Hepatocyte (in vitro differentiated cells): ENCODE results near the gene PCDHB10. TPM values are rescaled to one million over a fixed set of nuclear protein-coding genes. Genes with fewer than 3 reads are reported as not detected.
"Not testable (repeated sequence)": the region's sequence is repeated elsewhere in the genome, so short reads cannot be mapped to it uniquely, and the experiment has no call there.

Experiments
- DNase-seq: peaks from one replicate; pipeline ENCODE4 v3.0.0-alpha.2; 2016; ENCODE audit warnings: low spot score
- H2AFZ ChIP-seq: fragments of 200-600 bp; sonication (generic); 2 replicates; pipeline ENCODE4 v1.6.0; 2016; ENCODE audit warnings: antibody characterized with exemption, mild to moderate bottlenecking
- H3K27ac ChIP-seq: fragments of 200-600 bp; sonication (generic); 2 replicates; pipeline ENCODE4 v1.5.1; 2016; ENCODE audit warnings: mild to moderate bottlenecking
- H3K27me3 ChIP-seq: fragments of 200-600 bp; sonication (generic); 2 replicates; pipeline ENCODE4 v1.6.1; 2016
- H3K36me3 ChIP-seq: fragments of 200-600 bp; sonication (generic); replicated peaks from 2 replicates; pipeline ENCODE4 v1.5.1; 2016; ENCODE audit warnings: low read depth; ENCODE audit not compliant: insufficient read depth
- H3K4me1 ChIP-seq: fragments of 200-600 bp; sonication (generic); 2 replicates; pipeline ENCODE4 v1.5.1; 2016; ENCODE audit warnings: mild to moderate bottlenecking, moderate library complexity; ENCODE audit not compliant: insufficient read depth
- H3K4me2 ChIP-seq: fragments of 200-600 bp; sonication (generic); 2 replicates; pipeline ENCODE4 v1.6.0; 2016
- H3K4me3 ChIP-seq: fragments of 200-600 bp; sonication (generic); 2 replicates; pipeline ENCODE4 v1.5.1; 2016; ENCODE audit warnings: mild to moderate bottlenecking
- H3K79me2 ChIP-seq: fragments of 200-600 bp; sonication (generic); 2 replicates; pipeline ENCODE4 v1.6.0; 2017; ENCODE audit warnings: mild to moderate bottlenecking
- H3K9me2 ChIP-seq: fragments of 200-600 bp; sonication (generic); replicated peaks from 2 replicates; pipeline ENCODE4 v1.6.0; 2017; ENCODE audit warnings: mild to moderate bottlenecking; ENCODE audit not compliant: insufficient read depth
- H3K9me3 ChIP-seq: fragments of 200-600 bp; sonication (generic); 2 replicates; pipeline ENCODE4 v1.5.1; 2016; ENCODE audit warnings: low read depth, mild to moderate bottlenecking
- H4K20me1 ChIP-seq: fragments of 200-600 bp; sonication (generic); 2 replicates; pipeline ENCODE4 v1.6.0; 2016; ENCODE audit warnings: mild to moderate bottlenecking; ENCODE audit not compliant: insufficient read depth, poor library complexity, severe bottlenecking
- CTCF ChIP-seq: fragments of 200-600 bp; sonication (generic); IDR thresholded peaks from 2 replicates; pipeline ENCODE4 v1.5.1; 2016; ENCODE audit warnings: antibody characterized with exemption, mild to moderate bottlenecking; ENCODE audit not compliant: poor library complexity
- EZH2 ChIP-seq: fragments of 200-600 bp; sonication (generic); IDR thresholded peaks from 2 replicates; pipeline ENCODE4 v1.6.1; 2016; ENCODE audit warnings: antibody characterized with exemption, mild to moderate bottlenecking, borderline replicate concordance
- EZH2phosphoT487 ChIP-seq: fragments of 200-600 bp; sonication (generic); IDR thresholded peaks from one replicate; pipeline ENCODE4 v1.6.1; 2018; ENCODE audit warnings: antibody characterized with exemption, mild to moderate bottlenecking, low read depth, moderate library complexity; ENCODE audit not compliant: unreplicated experiment, severe bottlenecking
- WGBS: methylation state at CpG from one replicate; pipeline ENCODE4 v1.1.6; 2016; ENCODE audit warnings: low lambda C conversion rate; ENCODE audit errors: missing lambda C conversion rate; 5-methylcytosine and 5-hydroxymethylcytosine counted together
- polyA plus RNA-seq: library from polyadenylated mRNA; unstranded; fragments of >200 nt; fragmentation: Nextera tagmentation; extraction: Ambion mirVana; gene quantifications from 2 replicates; pipeline ENCODE4 v1.2.1, GENCODE V29; 2016
- total RNA-seq: library from RNA; depleted of rRNA; stranded (reverse); fragments of >200 nt; gene quantifications from 2 replicates; pipeline ENCODE4 v1.2.3, GENCODE V29; 2014

PCDHB10 gene
- total and polyA plus RNA-seq, 2 experiments from 2014 or later = 2.8 to 3.1 TPM

GRCh38 chr5:141180313-141180712 lies 11.8 kb upstream of the PCDHB10 start:
- WGBS = 90% methylated on average over 1 of the region's 1 CpG
- no peak overlapping the region for H3K27ac ChIP-seq
- H3K4me1 ChIP-seq = no peaks in the 10 kb centered on the region
- H3K9me3 ChIP-seq = peaks cover 10% of the 10 kb centered on the region
- H3K9me2 ChIP-seq = no peaks in the 10 kb centered on the region
- H3K4me2 ChIP-seq = no peak overlapping the region
- no peaks in the 10 kb centered on the region for H4K20me1 ChIP-seq
- H3K79me2 ChIP-seq = no peaks in the 10 kb centered on the region
- no peak for TF ChIP-seq CTCF
- no peak for TF ChIP-seq EZH2phosphoT487
- no peak for TF ChIP-seq EZH2
- no peak overlapping the region for H2AFZ ChIP-seq
- H3K36me3 ChIP-seq = no peaks in the 10 kb centered on the region
- no peaks in the 10 kb centered on the region for H3K27me3 ChIP-seq
- DNase-seq = no peak
- H3K4me3 ChIP-seq = no peak overlapping the region

- Histone ChIP-seq H3K9me3 (peaks cover 5% of the 10 kb centered on the region), H4K20me1 (no peaks in the 10 kb centered on the region), H3K36me3 (no peaks in the 10 kb centered on the region), H3K27me3 (no peaks in the 10 kb centered on the region), H3K4me2 (peak within 1 kb of the TSS; percentile 51), H3K79me2 (no peaks in the 10 kb centered on the region), H2AFZ (peak within 1 kb of the TSS; percentile 28), H3K9me2 (no peaks in the 10 kb centered on the region), H3K4me1 (no peaks in the 10 kb centered on the region), H3K4me3 (peak within 1 kb of the TSS; percentile 8), H3K27ac (peak within 1 kb of the TSS; percentile 67)
- peak; percentile 51 for DNase-seq
- WGBS = 34% methylated on average over 13 of the region's 13 CpGs
- TF ChIP-seq CTCF (peak; percentile 43), EZH2 (no peak)
Measured at GRCh38 chr5:141182248-141182647, 9.9 kb upstream of the PCDHB10 start, which contains the start of gene PCDHB16. Gene PCDHB16, plus strand, starts transcription at chr5:141182387. Its CDS starts 173 bp downstream, at chr5:141182560.

- H3K9me3 ChIP-seq, H3K79me2 ChIP-seq, H3K9me2 ChIP-seq, H3K27me3 ChIP-seq, H4K20me1 ChIP-seq, H3K27ac ChIP-seq, H2AFZ ChIP-seq, H3K36me3 ChIP-seq, DNase-seq, H3K4me2 ChIP-seq, H3K4me1 ChIP-seq, H3K4me3 ChIP-seq: not testable (repeated sequence)
- WGBS = 98% methylated on average over 38 of the region's 69 CpGs
Measured at GRCh38 chr5:141184117-141184855, 7.9 kb upstream of the PCDHB10 start.

GRCh38 chr5:141186897-141187512 lies 5.1 kb upstream of the PCDHB10 start, which contains the start of gene PCDHB9:
Gene PCDHB9, plus strand, starts transcription at chr5:141187161. Its CDS starts 158 bp downstream, at chr5:141187319.
- Histone ChIP-seq H4K20me1 (no peaks in the 10 kb centered on the region), H3K4me1 (no peaks in the 10 kb centered on the region), H3K4me3 (no peak within 1 kb of the TSS), H3K9me2 (no peaks in the 10 kb centered on the region), H3K4me2 (no peak within 1 kb of the TSS), H3K9me3 (peaks cover 5% of the 10 kb centered on the region), H3K36me3 (no peaks in the 10 kb centered on the region), H3K27me3 (no peaks in the 10 kb centered on the region), H3K27ac (no peak within 1 kb of the TSS), H3K79me2 (no peaks in the 10 kb centered on the region), H2AFZ (no peak within 1 kb of the TSS)
- 48% methylated on average over 9 of the region's 9 CpGs for WGBS
- TF ChIP-seq EZH2phosphoT487 (no peak), CTCF (peak; percentile 28)
- DNase-seq = peak; percentile 21

- H3K4me2 ChIP-seq, H3K9me3 ChIP-seq, H3K4me1 ChIP-seq, H3K36me3 ChIP-seq, DNase-seq, H2AFZ ChIP-seq, H3K9me2 ChIP-seq, H3K4me3 ChIP-seq, H4K20me1 ChIP-seq, H3K27me3 ChIP-seq, H3K27ac ChIP-seq, H3K79me2 ChIP-seq: not testable (repeated sequence)
- 96% methylated on average over 26 of the region's 37 CpGs for WGBS
Measured at GRCh38 chr5:141188682-141189081, 3.5 kb upstream of the PCDHB10 start.

GRCh38 chr5:141189131-141189530 lies 3.0 kb upstream of the PCDHB10 start:
- not testable (repeated sequence) for H3K36me3 ChIP-seq, H3K4me2 ChIP-seq, H2AFZ ChIP-seq, H3K27ac ChIP-seq, H3K79me2 ChIP-seq, DNase-seq, H3K9me3 ChIP-seq, H3K27me3 ChIP-seq, H3K4me3 ChIP-seq, H3K4me1 ChIP-seq, H3K9me2 ChIP-seq, H4K20me1 ChIP-seq
- WGBS = 97% methylated on average over 18 of the region's 35 CpGs
